Epithelial cell of esophagus (primary cell): ENCODE results near the gene MYH11.

Experiments
- DNase-seq: peaks from one replicate; pipeline ENCODE4 v3.0.0; 2010; ENCODE audit warnings: low read depth
- H3K4me3 ChIP-seq: 2 replicates; pipeline ENCODE4 v1.5.1; 2011; ENCODE audit warnings: mild to moderate bottlenecking, low read length, control low read depth
- TF ChIP-seq, protein P1 (sequence below): IDR thresholded peaks from 2 replicates; pipeline ENCODE4 v1.5.1; 2011; ENCODE audit warnings: low read depth, mild to moderate bottlenecking, low read length, control low read depth, inconsistent platforms; ENCODE audit not compliant: insufficient read depth; ENCODE audit errors: missing control alignments

MYH11 gene

DNA sequence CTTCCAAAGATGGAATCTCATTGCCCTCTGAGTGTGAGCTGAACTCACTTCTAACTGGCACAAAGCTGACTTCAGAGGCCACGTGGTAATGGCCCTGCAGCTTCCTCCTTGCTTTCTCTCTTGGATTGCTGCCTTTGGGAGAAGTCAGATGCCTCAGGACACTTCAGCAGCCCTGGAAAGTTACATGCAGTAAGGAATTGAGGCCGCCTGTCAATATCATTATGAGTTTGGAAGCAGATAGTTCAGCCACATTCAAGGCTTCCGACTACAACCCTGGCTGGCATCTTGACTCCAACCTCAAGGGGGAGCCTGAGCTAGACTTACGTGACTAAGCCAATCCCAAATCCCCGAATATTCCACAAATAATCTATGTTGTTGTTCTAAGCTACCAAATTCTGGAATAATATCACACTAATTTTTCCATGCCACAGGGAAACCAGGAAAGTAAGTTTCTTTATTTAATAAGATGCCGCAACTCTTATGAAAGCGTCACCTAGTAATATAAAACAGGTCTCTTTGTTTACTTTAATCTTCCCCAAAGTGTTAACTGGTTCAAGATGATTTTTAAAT, 18.0 kb upstream of the MYH11 start:
- TF ChIP-seq, protein P1, sequence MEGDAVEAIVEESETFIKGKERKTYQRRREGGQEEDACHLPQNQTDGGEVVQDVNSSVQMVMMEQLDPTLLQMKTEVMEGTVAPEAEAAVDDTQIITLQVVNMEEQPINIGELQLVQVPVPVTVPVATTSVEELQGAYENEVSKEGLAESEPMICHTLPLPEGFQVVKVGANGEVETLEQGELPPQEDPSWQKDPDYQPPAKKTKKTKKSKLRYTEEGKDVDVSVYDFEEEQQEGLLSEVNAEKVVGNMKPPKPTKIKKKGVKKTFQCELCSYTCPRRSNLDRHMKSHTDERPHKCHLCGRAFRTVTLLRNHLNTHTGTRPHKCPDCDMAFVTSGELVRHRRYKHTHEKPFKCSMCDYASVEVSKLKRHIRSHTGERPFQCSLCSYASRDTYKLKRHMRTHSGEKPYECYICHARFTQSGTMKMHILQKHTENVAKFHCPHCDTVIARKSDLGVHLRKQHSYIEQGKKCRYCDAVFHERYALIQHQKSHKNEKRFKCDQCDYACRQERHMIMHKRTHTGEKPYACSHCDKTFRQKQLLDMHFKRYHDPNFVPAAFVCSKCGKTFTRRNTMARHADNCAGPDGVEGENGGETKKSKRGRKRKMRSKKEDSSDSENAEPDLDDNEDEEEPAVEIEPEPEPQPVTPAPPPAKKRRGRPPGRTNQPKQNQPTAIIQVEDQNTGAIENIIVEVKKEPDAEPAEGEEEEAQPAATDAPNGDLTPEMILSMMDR = peak; percentile 92
- H3K4me3 ChIP-seq = no peak overlapping the region
- DNase-seq = peak; percentile 78

DNA sequence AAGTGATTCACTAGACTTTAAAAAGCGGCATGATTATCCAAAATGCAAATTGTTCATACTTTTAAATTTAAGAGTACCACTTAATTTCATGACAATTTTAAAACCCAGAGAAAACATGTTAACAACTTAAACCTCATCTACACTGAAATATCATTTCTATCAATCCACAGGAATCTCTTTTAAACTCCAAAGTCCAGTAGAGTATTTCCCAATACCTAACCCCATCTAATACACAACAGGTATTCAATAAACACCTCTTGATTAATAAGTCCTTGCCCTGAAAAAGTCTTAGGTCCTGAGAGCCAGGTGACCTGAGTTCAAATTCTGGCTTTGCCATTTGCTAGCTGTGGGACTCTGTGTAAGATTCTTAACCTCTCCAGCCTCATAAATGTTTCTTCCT, 16.9 kb upstream of the MYH11 start:
- no peak overlapping the region for H3K4me3 ChIP-seq
- TF ChIP-seq, protein P1 = no peak
- DNase-seq = no peak

DNA sequence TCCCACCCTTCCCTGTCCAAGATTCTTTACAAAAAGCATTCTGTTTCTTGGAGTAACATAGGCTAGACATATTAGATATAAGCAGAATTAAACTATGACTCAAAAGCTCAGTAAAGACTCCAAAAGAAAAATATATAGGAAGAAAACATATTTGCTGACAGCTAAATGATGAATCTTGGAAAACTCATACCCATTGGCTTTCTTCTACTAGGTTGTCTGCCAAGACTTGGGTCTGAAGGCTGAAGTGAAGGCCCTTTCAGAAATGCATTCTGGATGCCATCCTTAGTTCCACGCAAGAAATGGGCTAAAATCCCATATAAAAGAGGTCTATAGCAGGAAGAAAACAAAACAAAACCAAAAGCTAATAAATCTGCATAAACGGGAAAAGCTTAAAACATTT, 16.5 kb upstream of the MYH11 start:
- TF ChIP-seq, protein P1 = no peak
- no peak for DNase-seq
- no peak overlapping the region for H3K4me3 ChIP-seq

GRCh38 chr16:15870011-15870410, 13.2 kb upstream of the MYH11 start:
- TF ChIP-seq, protein P1 = no peak
- H3K4me3 ChIP-seq = no peak overlapping the region
- DNase-seq = no peak

DNA sequence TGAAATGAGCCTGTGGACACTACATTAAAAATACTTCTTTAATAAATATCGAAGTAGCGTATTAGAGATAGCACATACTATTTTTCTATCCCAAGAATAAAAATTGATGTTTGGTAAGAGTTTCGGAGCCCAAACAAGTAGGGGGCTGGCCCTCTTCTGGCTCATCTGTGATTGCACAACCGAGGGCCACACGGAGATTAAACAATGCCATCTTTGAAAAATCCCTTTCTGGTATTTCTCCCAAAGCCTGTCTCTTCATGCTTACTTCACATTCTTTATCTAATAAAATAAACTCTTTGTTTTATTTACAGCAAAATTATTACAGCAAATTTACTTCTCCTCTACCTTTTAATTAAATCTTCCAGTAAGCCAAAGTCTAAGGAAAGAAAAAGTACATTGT, 9.6 kb upstream of the MYH11 start:
- TF ChIP-seq, protein P1 = no peak
- no peak for DNase-seq
- H3K4me3 ChIP-seq = no peak overlapping the region

DNA sequence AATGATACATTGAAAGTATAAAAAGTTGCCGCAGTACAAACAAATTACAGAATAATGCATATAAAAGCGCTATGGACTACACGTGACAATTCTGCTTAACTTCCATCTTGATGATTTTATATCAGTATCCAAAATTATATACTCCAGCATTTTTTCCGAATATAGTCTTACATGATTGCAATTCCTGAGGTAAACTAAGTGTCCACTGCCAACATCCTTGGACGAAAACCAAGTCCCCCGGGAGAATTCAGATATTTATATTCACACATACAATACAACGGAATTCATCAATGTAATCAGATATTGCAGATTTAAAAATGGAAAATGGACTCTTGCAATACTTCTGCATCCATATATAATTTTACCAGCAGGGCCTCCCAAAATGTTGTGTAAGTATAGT, 8.9 kb upstream of the MYH11 start:
- H3K4me3 ChIP-seq = no peak overlapping the region
- TF ChIP-seq, protein P1 = no peak
- no peak for DNase-seq

- TF ChIP-seq, protein P1 = no peak
- no peak overlapping the region for H3K4me3 ChIP-seq
- DNase-seq = no peak
Measured at GRCh38 chr16:15864939-15865338, 8.1 kb upstream of the MYH11 start.
